GM19099 (cell line): ENCODE measurements around the gene UBE2N.
A peak's percentile ranks its signal among the peaks of the same experiment; 100 is the strongest.

Experiments used
- POLR2A ChIP-seq: IDR thresholded peaks from 3 replicates; pipeline ENCODE4 v1.6.1; 2011; ENCODE audit warnings: low read depth; ENCODE audit not compliant: insufficient read length; ENCODE audit errors: extremely low read depth

The UBE2N gene, protein sequence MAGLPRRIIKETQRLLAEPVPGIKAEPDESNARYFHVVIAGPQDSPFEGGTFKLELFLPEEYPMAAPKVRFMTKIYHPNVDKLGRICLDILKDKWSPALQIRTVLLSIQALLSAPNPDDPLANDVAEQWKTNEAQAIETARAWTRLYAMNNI

GRCh38 chr12:93441617-93442410, at the start of gene UBE2N:
Gene UBE2N (minus strand): TSS chr12:93441947. CDS start chr12:93441884, 63 bp downstream.
- TF ChIP-seq POLR2A: peak; percentile 88

DNA sequence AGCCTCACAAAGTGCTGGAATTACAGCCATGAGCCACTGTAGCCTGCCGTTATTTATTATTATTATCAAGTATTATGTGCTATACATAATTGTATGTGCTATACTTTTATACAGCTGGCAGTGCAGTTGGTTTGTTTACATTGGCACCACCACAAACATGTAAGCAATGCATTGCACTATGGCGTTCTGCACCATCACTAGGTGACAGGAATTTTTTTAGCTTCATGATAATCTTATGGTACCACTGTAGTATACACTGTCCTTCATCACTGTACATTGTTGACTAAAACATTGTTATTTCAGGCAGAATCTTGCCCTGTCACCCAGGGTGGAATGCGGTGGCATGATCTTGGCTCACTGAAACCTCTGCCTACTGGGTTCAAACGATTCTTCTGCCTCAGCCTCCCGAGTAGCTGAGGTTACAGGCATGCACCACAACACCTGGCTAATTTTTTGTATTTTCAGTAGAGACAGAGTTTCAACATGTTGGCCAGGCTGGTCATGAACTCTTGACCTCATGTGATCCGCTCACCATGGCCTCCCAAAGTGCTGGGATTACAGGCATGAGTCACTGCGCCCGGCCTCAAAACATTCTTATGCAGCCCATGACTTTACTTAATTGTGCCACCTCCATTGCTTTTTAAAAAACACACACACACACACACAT, 42.7 kb upstream of the UBE2N start:
- no peak for TF ChIP-seq POLR2A

DNA sequence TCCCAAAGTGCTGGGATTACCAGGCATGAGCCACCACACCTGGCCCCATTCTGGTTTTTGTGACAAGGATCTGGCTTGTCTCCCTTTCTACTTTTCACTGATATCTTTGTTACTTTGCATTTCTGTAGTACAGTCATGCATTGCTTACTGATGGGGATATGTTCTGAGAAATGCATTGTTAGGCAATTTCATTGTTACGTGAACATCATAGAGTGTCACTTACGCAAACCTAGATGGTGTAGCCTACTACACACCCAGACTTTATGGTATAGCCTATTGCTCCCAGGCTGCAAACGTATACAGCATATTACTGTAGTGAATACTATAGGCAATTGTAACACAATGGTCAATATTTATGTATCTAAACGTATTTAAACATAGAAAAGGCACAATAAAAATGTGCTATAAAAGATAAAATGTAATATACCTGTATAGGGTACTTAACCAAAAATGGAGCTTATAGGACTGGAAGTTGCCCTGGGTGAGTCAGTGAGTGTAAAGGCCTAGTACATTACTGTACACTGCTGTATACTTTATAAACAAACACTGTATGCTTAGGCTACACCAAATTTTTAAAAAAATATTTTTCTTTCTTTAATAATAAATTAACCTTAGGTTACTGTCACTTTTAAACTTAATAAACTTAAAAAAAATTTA, 41.5 kb upstream of the UBE2N start:
- no peak for TF ChIP-seq POLR2A

DNA sequence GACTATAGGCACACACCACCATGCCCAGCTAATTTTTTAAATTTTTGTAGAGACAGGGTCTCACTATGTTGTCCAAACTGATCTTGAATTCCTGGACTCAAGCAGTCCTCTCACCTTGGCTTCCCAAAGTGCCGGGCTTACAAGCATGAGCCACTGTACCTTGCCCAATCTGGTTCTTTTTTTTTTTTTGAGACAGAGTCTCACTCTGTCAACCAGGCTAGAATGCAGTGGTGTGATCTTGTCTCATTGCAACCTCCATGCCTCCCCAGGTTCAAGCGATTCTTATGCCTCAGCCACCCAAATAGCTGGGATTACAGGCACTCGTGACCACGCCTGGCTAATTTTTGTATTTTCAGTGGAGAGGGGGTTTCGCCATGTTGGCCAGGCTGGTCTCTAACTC, 41.0 kb upstream of the UBE2N start:
- no peak for TF ChIP-seq POLR2A

DNA sequence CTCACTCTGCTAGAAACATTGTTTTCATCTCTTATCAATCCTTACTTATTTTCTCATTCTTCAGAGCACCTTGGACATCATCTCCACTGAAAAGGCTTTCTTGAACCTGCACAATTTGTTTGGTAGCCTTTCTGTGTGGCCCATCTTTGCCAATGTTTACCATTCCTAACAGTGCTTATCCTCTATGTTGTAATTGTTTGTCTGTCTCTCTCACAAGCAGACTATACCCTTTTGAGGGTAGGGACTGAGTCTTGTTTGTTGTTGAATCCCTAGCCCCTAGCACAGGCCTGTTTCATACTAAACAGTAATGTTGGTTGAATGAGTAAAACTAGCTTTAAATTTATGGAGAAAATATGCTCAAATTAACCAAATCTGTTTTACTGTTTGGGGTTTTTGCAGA, 34.8 kb upstream of the UBE2N start:
- no peak for TF ChIP-seq POLR2A

DNA sequence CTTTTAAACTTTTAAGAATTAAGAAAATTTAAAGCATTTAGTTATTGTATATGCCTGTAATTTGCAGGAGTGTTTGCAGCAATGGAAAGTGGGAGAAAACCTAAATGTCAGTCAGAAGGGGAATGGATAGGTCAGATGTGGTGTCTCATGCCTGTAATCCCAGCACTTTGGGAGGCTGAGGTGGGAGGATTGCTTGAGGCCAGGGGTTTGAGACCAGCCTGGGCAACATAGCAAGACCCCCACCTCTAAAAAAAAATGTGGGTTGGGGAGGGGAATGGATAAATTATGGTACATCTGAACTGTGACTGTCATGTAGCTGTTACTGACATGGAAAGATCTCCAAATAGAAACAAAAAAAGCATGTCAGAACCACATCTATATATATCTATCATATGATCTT, 27.6 kb upstream of the UBE2N start:
- TF ChIP-seq POLR2A: no peak

DNA sequence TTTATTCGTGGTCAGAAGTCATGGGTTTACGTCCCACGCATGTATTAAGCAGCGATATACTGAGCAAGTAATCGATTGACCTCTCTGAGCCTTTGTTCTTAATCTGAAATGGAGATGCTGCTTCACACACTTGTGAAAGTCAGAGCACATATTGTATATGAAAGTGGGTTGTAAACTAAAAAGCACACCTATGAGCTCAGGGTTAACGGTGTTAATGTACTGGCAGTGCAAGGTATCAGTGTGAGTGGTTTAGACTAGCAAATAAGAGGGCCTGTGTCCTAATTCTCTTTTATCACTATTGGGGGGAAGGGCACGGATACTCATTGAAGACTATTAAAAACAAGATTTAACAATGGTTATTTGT, 26.2 kb upstream of the UBE2N start:
- no peak for TF ChIP-seq POLR2A

GRCh38 chr12:93467351-93468007, 25.7 kb upstream of the UBE2N start, which contains the start of gene MRPL42:
Gene MRPL42 (plus strand): TSS chr12:93467514. CDS start chr12:93469286, 1,772 bp downstream.
- TF ChIP-seq POLR2A: peak; percentile 86

- TF ChIP-seq POLR2A: no peak
Measured at GRCh38 chr12:93466625-93467350, 25.0 kb upstream of the UBE2N start.

DNA sequence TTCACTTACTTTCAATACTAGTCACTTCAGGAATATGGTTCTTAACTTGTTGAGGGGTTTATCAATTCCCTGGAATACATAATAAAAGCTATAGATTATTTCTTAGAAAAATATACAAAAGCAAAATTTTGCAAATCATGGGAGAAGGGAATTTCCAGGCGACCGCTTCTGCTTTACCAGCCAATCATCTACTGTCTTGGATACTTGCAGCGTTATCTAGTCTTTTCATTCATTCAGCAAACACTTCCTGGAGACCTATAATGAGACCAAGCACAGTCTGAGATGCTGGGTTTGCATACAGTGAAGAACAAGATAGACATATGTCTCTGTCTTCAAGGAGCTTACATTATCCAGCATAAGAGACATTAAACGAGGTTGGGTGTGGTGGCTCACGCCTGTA, 24.1 kb upstream of the UBE2N start:
- TF ChIP-seq POLR2A: no peak

DNA sequence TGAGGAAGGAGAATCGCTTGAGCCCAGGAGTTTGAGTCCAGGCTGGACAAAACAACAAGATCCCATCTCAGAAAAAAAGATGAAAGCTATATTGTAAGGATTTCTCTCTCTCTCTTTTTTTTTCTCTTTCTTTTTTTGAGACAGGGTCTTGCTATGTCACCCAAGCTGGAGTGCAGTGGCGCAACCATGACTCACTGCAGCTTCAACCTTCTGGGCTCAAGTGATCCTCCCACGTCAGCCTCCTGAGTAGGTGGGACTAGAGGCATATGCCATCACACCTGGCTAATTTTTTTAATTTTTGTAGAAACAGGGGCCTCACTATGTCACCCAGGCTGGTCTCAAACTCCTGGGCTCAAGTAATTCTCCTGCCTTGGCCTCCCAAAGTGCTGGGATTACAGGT, 19.8 kb upstream of the UBE2N start:
- no peak for TF ChIP-seq POLR2A

GRCh38 chr12:93460902-93461301, 19.2 kb upstream of the UBE2N start:
- no peak for TF ChIP-seq POLR2A

DNA sequence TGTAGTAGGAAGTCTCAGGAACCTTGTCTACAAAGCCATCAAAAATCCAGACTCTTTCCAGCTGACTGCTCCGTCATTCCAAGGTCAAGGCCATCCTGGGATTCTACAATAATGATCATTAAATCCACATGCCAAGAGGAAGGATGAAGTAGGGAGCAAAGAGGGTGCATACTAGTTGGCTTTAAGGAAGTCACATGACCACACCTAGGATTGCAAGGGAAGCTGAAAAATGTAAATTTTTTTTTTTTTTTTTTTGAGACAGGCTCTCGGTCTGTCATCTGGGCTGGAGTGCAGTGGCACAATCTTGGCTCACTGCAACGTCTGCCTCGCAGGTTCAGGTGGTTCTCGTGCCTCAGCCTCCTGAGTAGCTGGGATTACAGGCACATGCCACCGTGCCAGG, 18.3 kb upstream of the UBE2N start:
- TF ChIP-seq POLR2A: no peak

- TF ChIP-seq POLR2A: no peak
Measured at GRCh38 chr12:93459097-93459496, 17.4 kb upstream of the UBE2N start.
